Fibroblast of pulmonary artery (primary cell): ENCODE results near the gene SLC24A4.

Source experiments
- DNase-seq: peaks from one replicate; pipeline ENCODE4 v3.0.0-alpha.2; 2010; ENCODE audit warnings: low read depth
- H3K4me3 ChIP-seq: replicated peaks from 2 replicates; pipeline ENCODE4 v1.5.1; 2011; ENCODE audit warnings: low read depth, mild to moderate bottlenecking, control low read depth, low read length, moderate library complexity
- CTCF ChIP-seq: IDR thresholded peaks from 2 replicates; pipeline ENCODE4 v1.5.1; 2011; ENCODE audit warnings: mild to moderate bottlenecking, control low read depth, low read length, inconsistent platforms; ENCODE audit errors: missing control alignments

SLC24A4 gene

DNA sequence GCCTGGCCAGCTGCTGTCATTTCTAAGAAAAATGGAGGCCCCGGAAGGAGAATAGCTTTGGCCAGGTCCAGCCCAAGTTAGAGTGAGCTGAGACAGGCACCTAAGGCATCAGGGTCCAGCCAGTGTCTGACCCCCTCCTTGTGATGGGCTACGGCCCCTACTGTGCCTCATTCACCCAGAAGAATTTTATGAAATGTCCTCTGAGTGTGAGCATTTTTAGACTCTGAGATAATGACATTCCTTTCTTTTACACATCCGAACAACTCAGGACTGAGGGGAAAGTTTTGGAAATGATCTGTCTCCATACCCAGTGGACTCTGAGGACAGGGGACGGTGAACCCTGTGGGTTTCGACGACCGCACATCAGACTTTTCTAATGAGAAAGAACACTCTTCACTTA lies 50.4 kb downstream of the SLC24A4 start:
- no peak overlapping the region for H3K4me3 ChIP-seq
- DNase-seq, result no peak
- TF ChIP-seq CTCF, result no peak

GRCh38 chr14:92380131-92380530 lies 57.2 kb downstream of the SLC24A4 start:
- DNase-seq, result no peak

DNA sequence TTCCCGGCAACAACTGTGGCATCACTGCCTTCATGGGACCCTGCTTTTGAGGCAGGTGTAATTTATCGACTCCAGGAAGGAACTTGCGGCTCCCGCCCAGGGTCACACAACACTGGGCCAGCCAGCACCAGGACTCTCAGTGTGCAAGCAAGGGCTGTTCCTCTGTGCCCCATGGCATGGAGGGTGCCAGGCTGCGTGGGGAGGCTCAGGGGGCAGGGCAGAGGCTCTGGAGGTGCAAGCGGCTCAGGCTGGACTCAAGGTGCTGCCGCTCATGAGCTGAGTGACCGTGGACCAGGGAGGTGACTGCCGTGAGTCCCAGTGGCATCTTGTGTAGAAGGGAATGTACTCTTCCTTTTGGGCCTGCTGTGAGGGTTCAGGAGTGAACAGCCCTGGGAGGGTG lies 57.6 kb downstream of the SLC24A4 start:
- TF ChIP-seq CTCF, result no peak
- no peak overlapping the region for H3K4me3 ChIP-seq
- no peak for DNase-seq

More at GRCh38 chr14:92380131-92380530, 57.2 kb downstream of the SLC24A4 start:
- TF ChIP-seq CTCF, result no peak
- H3K4me3 ChIP-seq, result no peak overlapping the region

DNA sequence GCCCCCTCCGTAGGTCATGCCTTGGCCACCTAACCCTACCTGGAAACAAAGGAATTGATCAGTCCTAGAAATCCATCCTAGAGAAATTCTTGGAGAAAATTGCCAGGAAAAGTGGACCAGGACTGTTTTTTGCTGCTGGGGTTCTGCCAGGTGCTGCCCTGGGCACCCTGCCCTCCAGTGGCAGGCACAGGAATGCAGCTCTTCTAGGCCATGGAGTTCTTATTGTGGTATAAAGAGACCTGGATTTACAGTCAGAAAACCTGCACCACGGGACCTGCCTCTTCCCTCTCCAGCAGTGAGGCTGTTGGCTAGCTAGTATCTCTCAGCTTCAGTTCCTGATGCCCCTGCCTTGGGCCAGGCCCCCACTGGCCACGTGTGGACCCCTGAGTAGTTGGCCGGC lies 59.7 kb downstream of the SLC24A4 start:
- H3K4me3 ChIP-seq, result no peak overlapping the region
- TF ChIP-seq CTCF, result peak; percentile 32
- peak; percentile 4 for DNase-seq

DNA sequence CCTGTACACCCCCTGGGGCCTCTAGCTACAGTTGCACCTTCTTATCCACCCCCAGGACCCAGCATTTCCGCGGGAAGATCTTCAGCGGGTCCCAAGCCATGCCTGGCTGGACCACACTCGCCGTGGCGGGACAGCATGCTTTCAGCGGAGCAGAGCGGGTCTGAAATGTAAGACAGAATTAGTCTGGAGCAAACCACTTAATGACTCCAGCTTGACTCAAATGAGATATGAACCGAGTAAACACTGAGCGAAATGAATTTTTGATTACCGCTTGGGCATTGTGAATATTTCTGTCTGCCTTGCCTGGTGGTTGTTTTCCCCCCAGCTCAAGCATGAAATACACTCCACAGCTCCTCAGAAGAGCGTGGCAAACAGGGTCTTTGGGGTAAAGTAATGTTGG lies 60.8 kb downstream of the SLC24A4 start:
- DNase-seq, result no peak
- H3K4me3 ChIP-seq, result no peak overlapping the region
- no peak for TF ChIP-seq CTCF

DNA sequence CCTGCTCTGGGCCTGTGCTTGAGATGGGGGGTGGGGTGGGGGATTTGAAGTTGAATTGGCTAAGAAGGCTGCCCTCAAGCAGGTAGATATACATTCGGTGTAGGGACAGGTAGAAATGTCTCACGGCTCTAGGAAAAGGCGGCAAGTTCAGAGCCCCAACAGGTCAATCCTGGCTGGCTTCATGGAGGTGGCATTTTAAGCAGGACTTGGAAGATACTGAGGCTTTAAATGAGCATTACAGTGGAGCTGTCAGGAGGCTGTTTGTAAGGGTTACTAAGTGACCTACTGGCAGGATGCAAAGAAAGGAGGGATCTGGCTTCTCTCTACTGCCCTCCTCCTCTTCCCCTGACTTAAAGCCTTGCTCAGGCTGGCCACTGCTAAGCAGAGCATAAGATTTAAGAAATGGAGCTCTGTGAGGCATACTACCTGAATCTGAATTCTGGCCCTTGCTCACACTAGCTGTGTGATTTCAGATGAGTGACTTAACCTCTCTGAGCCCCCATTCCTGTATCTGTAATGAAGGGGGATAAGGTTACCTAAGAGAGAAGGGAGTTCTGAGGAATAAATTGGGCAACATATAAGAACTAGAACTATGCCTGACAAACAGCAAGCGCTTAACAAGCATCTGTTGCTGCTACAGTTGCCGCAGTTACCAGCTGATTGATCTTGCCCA lies 61.6 kb downstream of the SLC24A4 start:
- no peak for TF ChIP-seq CTCF
- no peak overlapping the region for H3K4me3 ChIP-seq
- DNase-seq, result no peak

GRCh38 chr14:92385561-92385960 lies 62.6 kb downstream of the SLC24A4 start:
- no peak for TF ChIP-seq CTCF
- no peak for DNase-seq
- no peak overlapping the region for H3K4me3 ChIP-seq
